GM11168 (cell line): ENCODE data around the gene RNU6-8.

Experiments
- in situ Hi-C: fragments of 300-500 bp; cut with MboI; formaldehyde crosslinking; loops from one replicate; pipeline ENCODE4 v1.12.0; 2022; ENCODE audit warnings: low sequenced_read_pairs; ENCODE audit not compliant: unreplicated experiment

Gene RNU6-8

GRCh38 chr14:32167907-32168306 lies 35.2 kb downstream of the RNU6-8 start:
- in situ Hi-C loops = no loop called here

DNA sequence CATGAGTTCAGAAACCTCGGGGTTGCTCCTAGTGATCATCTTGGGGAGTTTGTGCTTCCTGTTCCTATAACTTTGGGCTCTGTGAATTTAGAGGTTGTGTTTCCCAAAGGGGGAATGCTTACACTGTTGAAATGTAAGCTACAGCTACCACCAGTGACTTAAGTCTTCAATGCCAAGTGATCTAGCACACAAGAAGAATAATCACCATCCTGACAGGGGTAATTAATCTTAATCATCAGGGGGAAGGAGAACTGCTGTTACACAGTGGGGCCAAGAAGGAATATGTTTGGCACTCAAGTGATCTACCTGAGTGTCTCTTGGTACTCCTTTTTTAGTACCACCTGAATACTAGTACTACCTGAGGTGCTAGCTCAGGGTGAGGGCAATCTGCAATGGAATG lies 36.1 kb downstream of the RNU6-8 start:
- in situ Hi-C loops = no loop called here

DNA sequence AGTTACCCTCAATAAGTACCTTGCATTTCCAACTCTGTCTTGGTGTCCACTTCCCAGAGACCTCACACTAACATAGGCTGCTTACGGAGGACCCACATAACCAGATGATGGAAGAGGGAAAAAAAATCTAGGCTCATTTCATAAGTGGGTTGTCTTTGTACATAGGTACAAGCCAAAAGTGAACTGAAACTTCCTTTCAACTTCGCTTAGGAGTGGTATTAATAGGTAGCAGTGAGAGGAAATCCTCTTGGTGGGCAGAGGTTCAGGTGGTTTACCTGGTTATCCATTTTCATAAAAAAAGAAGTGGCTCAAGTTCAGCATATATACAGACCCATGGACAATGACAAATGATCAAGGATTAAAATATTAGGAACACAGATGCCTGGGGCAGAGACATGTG lies 37.0 kb downstream of the RNU6-8 start:
- in situ Hi-C loops = no loop called here
